CD4-positive, alpha-beta T cell (primary cell): ENCODE data around the gene NSDHL. TPM values are rescaled to one million over a fixed set of nuclear protein-coding genes. Genes with fewer than 3 reads are reported as not detected.

ENCODE experiments used
- ATAC-seq: fragments of 200-7000 bp; cut with Tn5 transposase; one replicate; pipeline ENCODE4 v1.10.0; 2022; ENCODE audit warnings: mild to moderate bottlenecking; ENCODE audit not compliant: poor library complexity
- CTCF ChIA-PET: fragments of 350-600 bp; sonication (Branson Sonifier 250); formaldehyde crosslinking; loops from one replicate; lab custom pipeline; 2021; ENCODE audit warnings: antibody characterized with exemption, inconsistent platforms; lab: Charles Lee
- POLR2A ChIA-PET: fragments of 350-600 bp; sonication (Branson Sonifier 250); formaldehyde crosslinking; loops from one replicate; lab custom pipeline; 2021; ENCODE audit warnings: antibody characterized with exemption, inconsistent platforms; lab: Charles Lee
- DNase-seq, 14 experiments: peaks; one replicate each; pipeline ENCODE4 v3.0.0-alpha.2; 2013 to 2020; ENCODE audit warnings: mixed read lengths in 2 of 14
- H3K27ac ChIP-seq, 2 donors: one replicate each; pipeline versions ENCODE4 v1.5.1 to v1.7.0; 2013; ENCODE audit warnings: low read length in 2 of 2, low read depth in 1 of 2, mild to moderate bottlenecking in 1 of 2
- H3K27me3 ChIP-seq, 2 experiments: 1 replicate in 1 of 2; 2 replicates in 1 of 2; pipeline versions ENCODE4 v1.6.1 to v1.7.0; 2013; ENCODE audit warnings: low read length in 2 of 2, control low read depth in 1 of 2, mild to moderate bottlenecking in 1 of 2, moderate library complexity in 1 of 2; ENCODE audit not compliant: insufficient read depth in 2 of 2, control insufficient read depth in 1 of 2
- H3K36me3 ChIP-seq: one replicate; pipeline ENCODE4 v1.6.1; 2013; ENCODE audit warnings: low read length, control low read depth; ENCODE audit not compliant: insufficient read depth
- H3K4me1 ChIP-seq: one replicate; pipeline ENCODE4 v1.6.1; 2013; ENCODE audit warnings: low read length, control low read depth; ENCODE audit not compliant: insufficient read depth
- H3K4me3 ChIP-seq: one replicate; pipeline ENCODE4 v1.5.1; 2013; ENCODE audit warnings: mild to moderate bottlenecking, low read length, moderate library complexity
- H3K9me3 ChIP-seq, 2 experiments: 1 replicate in 1 of 2; 2 replicates in 1 of 2; pipeline versions ENCODE4 v1.6.1 to v1.7.0; 2013; ENCODE audit warnings: low read length in 2 of 2, mild to moderate bottlenecking in 2 of 2, control low read depth in 1 of 2, moderate library complexity in 1 of 2; ENCODE audit not compliant: control insufficient read depth in 1 of 2, insufficient read depth in 1 of 2
- H3K27ac Mint-ChIP-seq: one replicate; pipeline ENCODE4 v1.8.0; 2020; ENCODE audit warnings: mixed read lengths
- H3K27me3 Mint-ChIP-seq: one replicate; pipeline ENCODE4 v1.8.0; 2021; ENCODE audit warnings: mixed read lengths
- H3K36me3 Mint-ChIP-seq: one replicate; pipeline ENCODE4 v1.8.0; 2021; ENCODE audit warnings: low read depth, mixed read lengths
- H3K4me1 Mint-ChIP-seq: one replicate; pipeline ENCODE4 v1.8.0; 2021; ENCODE audit warnings: low read depth, mixed read lengths
- H3K4me3 Mint-ChIP-seq: one replicate; pipeline ENCODE4 v1.8.0; 2020; ENCODE audit warnings: mild to moderate bottlenecking, mixed read lengths
- H3K9me3 Mint-ChIP-seq: one replicate; pipeline ENCODE4 v1.8.0; 2020; ENCODE audit warnings: mixed read lengths
- intact Hi-C, 2 experiments: fragments of 100-400 bp; cut with DNase I in 1 of 2; cut with micrococcal nuclease in 1 of 2; formaldehyde crosslinking; loops; one replicate each; pipeline versions ENCODE4 v1.15.1 to v1.9.0; 2023 to 2025; cut with DNase I, micrococcal nuclease
- total RNA-seq, 174 experiments: library from RNA in 2 of 174; stranded (reverse) in 2 of 174; gene quantifications; one replicate each; pipeline ENCODE4 v1.2.3 and lab custom pipeline; 2021 to 2026
- TF ChIP-seq, protein P1 (sequence below): fragments of 200-600 bp; IDR thresholded peaks from one replicate; pipeline ENCODE4 v1.8.0; 2022; ENCODE audit warnings: antibody characterized with exemption, mild to moderate bottlenecking

The NSDHL gene
- total RNA-seq, 2 experiments from 2014 or later = 2.7 to 2.9 TPM

DNA sequence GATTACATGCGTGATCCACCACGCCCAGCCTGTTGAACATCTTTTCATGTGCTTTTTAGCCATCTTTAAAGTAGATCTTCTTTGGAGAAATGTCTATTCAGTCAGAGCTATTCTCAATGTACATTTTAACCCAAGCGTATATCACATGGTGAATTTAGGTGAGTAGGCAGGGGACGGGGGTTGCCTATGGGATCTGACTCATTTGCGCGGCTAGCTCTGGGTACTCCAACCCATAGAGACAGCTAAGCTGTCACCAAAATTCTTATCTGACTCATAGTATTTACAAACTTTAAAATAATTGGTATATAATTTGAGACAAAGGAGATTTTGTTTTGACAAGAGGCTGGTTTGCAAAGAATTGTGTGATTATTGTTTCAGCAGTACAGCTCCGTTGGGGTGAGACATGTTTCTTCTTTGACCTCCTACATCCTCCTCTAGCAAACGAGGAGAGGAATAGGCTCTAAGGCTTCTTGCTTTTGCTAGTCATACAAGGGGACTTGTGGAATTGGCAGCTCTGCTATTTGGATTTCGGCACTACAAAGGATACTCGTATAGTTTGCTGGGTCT lies 12.0 kb downstream of the NSDHL start:
- no peak overlapping the region for H3K4me3 Mint-ChIP-seq
- H3K27me3 ChIP-seq = no peaks in the 10 kb centered on the region
- ChIA-PET POLR2A (no interaction called here), CTCF (no interaction called here)
- peaks cover 2% of the 10 kb centered on the region for H3K36me3 ChIP-seq
- H3K27me3 Mint-ChIP-seq = no peaks in the 10 kb centered on the region
- peaks cover 4% of the 10 kb centered on the region for H3K4me1 Mint-ChIP-seq
- DNase-seq (no peak), ATAC-seq (no peak)
- H3K9me3 ChIP-seq = no peaks in the 10 kb centered on the region
- H3K27ac Mint-ChIP-seq = no peak overlapping the region
- H3K27ac ChIP-seq = no peak overlapping the region
- intact Hi-C loops = no loop called here
- TF ChIP-seq, protein P1, sequence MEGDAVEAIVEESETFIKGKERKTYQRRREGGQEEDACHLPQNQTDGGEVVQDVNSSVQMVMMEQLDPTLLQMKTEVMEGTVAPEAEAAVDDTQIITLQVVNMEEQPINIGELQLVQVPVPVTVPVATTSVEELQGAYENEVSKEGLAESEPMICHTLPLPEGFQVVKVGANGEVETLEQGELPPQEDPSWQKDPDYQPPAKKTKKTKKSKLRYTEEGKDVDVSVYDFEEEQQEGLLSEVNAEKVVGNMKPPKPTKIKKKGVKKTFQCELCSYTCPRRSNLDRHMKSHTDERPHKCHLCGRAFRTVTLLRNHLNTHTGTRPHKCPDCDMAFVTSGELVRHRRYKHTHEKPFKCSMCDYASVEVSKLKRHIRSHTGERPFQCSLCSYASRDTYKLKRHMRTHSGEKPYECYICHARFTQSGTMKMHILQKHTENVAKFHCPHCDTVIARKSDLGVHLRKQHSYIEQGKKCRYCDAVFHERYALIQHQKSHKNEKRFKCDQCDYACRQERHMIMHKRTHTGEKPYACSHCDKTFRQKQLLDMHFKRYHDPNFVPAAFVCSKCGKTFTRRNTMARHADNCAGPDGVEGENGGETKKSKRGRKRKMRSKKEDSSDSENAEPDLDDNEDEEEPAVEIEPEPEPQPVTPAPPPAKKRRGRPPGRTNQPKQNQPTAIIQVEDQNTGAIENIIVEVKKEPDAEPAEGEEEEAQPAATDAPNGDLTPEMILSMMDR = no peak
- H3K4me1 ChIP-seq = no peaks in the 10 kb centered on the region
- H3K4me3 ChIP-seq = no peak overlapping the region
- H3K36me3 Mint-ChIP-seq = peaks cover 10% of the 10 kb centered on the region
- H3K9me3 Mint-ChIP-seq = no peaks in the 10 kb centered on the region

DNA sequence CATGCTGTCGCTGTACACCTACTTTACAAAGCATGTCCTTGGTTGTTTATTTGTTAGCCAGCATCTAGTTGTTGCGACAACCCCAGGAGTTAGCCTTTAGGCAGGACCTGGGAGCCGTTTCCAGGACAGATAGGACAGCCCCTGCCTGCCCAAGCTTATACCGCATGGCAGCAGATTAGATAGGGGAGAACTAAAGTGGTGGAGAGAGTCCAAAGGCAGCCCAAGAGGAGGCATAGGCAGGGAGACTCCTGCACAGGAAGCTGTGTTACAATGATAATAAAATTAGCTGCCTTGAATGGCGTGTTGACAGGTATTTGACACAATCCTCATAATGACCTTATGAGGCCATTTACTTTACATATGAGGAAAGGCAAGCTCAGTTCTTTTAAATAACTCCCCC lies 13.0 kb downstream of the NSDHL start:
- Mint-ChIP-seq H3K4me1 (peaks cover 4% of the 10 kb centered on the region), H3K27ac (no peak overlapping the region), H3K27me3 (no peaks in the 10 kb centered on the region), H3K9me3 (no peaks in the 10 kb centered on the region), H3K4me3 (no peak overlapping the region), H3K36me3 (peaks cover 18% of the 10 kb centered on the region)
- Histone ChIP-seq H3K4me3 (no peak overlapping the region), H3K4me1 (no peaks in the 10 kb centered on the region), H3K27me3 (no peaks in the 10 kb centered on the region), H3K9me3 (no peaks in the 10 kb centered on the region), H3K36me3 (peaks cover 2% of the 10 kb centered on the region), H3K27ac (no peak overlapping the region)
- ChIA-PET CTCF (no interaction called here), POLR2A (no interaction called here)
- intact Hi-C loops = no loop called here
- no peak for DNase-seq
- TF ChIP-seq, protein P1 = no peak
- no peak for ATAC-seq

DNA sequence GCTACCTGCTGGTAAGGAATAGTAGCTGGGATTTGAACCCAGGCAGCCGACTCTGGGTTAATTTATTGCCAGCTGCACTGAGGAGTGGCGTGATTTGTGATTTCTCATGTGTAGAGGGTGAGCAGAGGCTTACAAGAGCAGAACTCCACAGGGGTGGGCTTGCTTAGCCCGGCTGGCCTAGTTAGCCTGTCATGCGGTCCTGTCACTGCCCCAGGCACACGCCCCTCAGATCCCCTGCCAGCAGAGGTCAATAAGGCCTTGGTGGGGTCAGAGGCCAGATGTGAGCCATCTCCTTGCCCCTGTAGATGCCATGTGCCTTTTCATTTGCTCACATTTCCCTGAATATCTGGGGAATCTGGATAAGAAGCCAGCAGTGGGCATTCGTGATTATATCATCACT lies 13.4 kb downstream of the NSDHL start:
- peaks cover 4% of the 10 kb centered on the region for H3K4me1 Mint-ChIP-seq

More for the DNA sequence above, 13.4 kb downstream of the NSDHL start:
- H3K4me1 ChIP-seq = no peaks in the 10 kb centered on the region
- ATAC-seq (no peak), DNase-seq (no peak)
- no peaks in the 10 kb centered on the region for H3K27me3 Mint-ChIP-seq
- no peak overlapping the region for H3K4me3 Mint-ChIP-seq
- H3K27ac ChIP-seq = no peak overlapping the region
- TF ChIP-seq, protein P1 = no peak
- H3K36me3 ChIP-seq = peaks cover 2% of the 10 kb centered on the region
- no peaks in the 10 kb centered on the region for H3K27me3 ChIP-seq
- intact Hi-C loops = no loop called here
- no peaks in the 10 kb centered on the region for H3K9me3 Mint-ChIP-seq
- H3K4me3 ChIP-seq = no peak overlapping the region
- no peak overlapping the region for H3K27ac Mint-ChIP-seq
- ChIA-PET CTCF (no interaction called here), POLR2A (no interaction called here)
- H3K9me3 ChIP-seq = no peaks in the 10 kb centered on the region
- H3K36me3 Mint-ChIP-seq = peaks cover 21% of the 10 kb centered on the region
